Fibroblast of lung (primary cell): ENCODE measurements around the gene PLEKHA1. TPM values are rescaled to one million over a fixed set of nuclear protein-coding genes. Genes with fewer than 3 reads are reported as not detected.

Experiments
- DNase-seq, 2 donors: peaks; one replicate each; pipeline versions ENCODE4 v3.0.0 to v3.0.0-alpha.2; 2010; ENCODE audit warnings: low read depth in 2 of 2
- H2AFZ ChIP-seq: 2 replicates; pipeline ENCODE4 v1.5.1; 2012; ENCODE audit warnings: low read length, control low read depth, inconsistent platforms
- H3K27ac ChIP-seq: 2 replicates; pipeline ENCODE4 v1.5.1; 2011; ENCODE audit warnings: low read length, control low read depth; ENCODE audit not compliant: insufficient read depth
- H3K27me3 ChIP-seq: 2 replicates; pipeline ENCODE4 v1.5.1; 2011; ENCODE audit warnings: mild to moderate bottlenecking, low read length; ENCODE audit not compliant: control insufficient read depth, insufficient read depth
- H3K36me3 ChIP-seq: 2 replicates; pipeline ENCODE4 v1.5.1; 2011; ENCODE audit warnings: low read length; ENCODE audit not compliant: control insufficient read depth, insufficient read depth
- H3K4me1 ChIP-seq: 2 replicates; pipeline ENCODE4 v1.5.1; 2011; ENCODE audit warnings: low read length; ENCODE audit not compliant: control insufficient read depth, insufficient read depth; ENCODE audit errors: extremely low read depth
- H3K4me2 ChIP-seq: 2 replicates; pipeline ENCODE4 v1.5.1; 2011; ENCODE audit warnings: low read length, control low read depth; ENCODE audit not compliant: insufficient read depth; ENCODE audit errors: extremely low read depth
- H3K4me3 ChIP-seq, 4 experiments: fragments of 200-600 bp in 1 of 4; sonication (generic) in 1 of 4; replicated peaks in 1 of 4; 2 replicates each; pipeline ENCODE4 v1.5.1; 2011 to 2016; ENCODE audit warnings: low read length in 4 of 4, low read depth in 3 of 4, mild to moderate bottlenecking in 3 of 4, control low read depth in 2 of 4, inconsistent platforms in 1 of 4, mixed read lengths in 1 of 4; ENCODE audit not compliant: insufficient read depth in 1 of 4; ENCODE audit errors: control extremely low read depth in 1 of 4
- H3K79me2 ChIP-seq: 2 replicates; pipeline ENCODE4 v1.5.1; 2012; ENCODE audit warnings: mild to moderate bottlenecking, low read length, inconsistent platforms; ENCODE audit not compliant: control insufficient read depth, insufficient read depth
- H3K9ac ChIP-seq: 2 replicates; pipeline ENCODE4 v1.5.1; 2011; ENCODE audit warnings: mild to moderate bottlenecking, low read length, control low read depth; ENCODE audit not compliant: insufficient read depth
- H3K9me3 ChIP-seq: 2 replicates; pipeline ENCODE4 v1.5.1; 2012; ENCODE audit warnings: low read depth, low read length; ENCODE audit not compliant: control insufficient read depth, insufficient read depth
- H4K20me1 ChIP-seq: 2 replicates; pipeline ENCODE4 v1.5.1; 2011; ENCODE audit warnings: low read length; ENCODE audit not compliant: control insufficient read depth, insufficient read depth; ENCODE audit errors: extremely low read depth
- CTCF ChIP-seq, 2 donors: IDR thresholded peaks in 1 of 2; conservative IDR thresholded peaks in 1 of 2; 1 replicate in 1 of 2; 2 replicates in 1 of 2; pipeline ENCODE4 v1.5.1; 2011 to 2012; ENCODE audit warnings: low read length in 2 of 2, control low read depth in 1 of 2, inconsistent platforms in 1 of 2, low read depth in 1 of 2, mild to moderate bottlenecking in 1 of 2
- EZH2 ChIP-seq: IDR thresholded peaks from 2 replicates; pipeline ENCODE4 v1.5.1; 2012; ENCODE audit warnings: low read length, control low read depth, mild to moderate bottlenecking; ENCODE audit errors: missing control alignments
- polyA plus RNA-seq, 2 donors: library from polyadenylated mRNA; depleted of rRNA in 1 of 2; stranded (reverse) in 1 of 2; unstranded in 1 of 2; fragments of >200 nt; gene quantifications; 2 replicates each; pipeline ENCODE4 v1.2.1, GENCODE V29; 2011 to 2012; ENCODE audit warnings: missing spikeins in 1 of 2
- total RNA-seq: library from RNA; depleted of rRNA; stranded (reverse); fragments of >200 nt; gene quantifications from 2 replicates; pipeline ENCODE4 v1.2.1, GENCODE V29; 2014

The PLEKHA1 gene
- total and polyA plus RNA-seq, 2 donors (not counting 1 experiment from before 2014, with no cell fraction given): 14.4 to 37.9 TPM

DNA sequence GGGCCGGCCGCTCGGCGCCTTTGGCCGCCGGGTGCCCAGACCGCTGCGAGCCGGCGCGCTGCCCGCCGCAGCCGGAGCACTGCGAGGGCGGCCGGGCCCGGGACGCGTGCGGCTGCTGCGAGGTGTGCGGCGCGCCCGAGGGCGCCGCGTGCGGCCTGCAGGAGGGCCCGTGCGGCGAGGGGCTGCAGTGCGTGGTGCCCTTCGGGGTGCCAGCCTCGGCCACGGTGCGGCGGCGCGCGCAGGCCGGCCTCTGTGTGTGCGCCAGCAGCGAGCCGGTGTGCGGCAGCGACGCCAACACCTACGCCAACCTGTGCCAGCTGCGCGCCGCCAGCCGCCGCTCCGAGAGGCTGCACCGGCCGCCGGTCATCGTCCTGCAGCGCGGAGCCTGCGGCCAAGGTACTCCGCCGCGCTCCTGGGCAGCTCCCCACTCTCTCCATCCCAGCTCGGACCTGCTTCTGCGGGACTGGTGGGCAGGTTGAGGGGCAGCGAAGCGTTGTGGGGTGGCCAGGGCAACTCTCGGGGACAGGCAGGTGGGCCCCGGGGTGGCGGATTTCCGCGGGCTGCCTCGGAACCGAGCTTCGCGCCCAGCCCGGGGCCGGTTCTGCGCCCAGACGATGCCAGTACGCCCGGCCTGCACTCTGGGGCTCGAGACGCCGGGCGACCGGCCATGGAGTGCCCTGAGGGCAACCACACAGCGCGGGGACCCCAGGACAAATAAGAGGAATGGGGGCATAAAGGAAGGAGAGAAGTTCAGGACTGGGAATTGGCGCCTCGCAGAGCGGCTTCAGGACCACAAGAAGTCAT, 87.4 kb downstream of the PLEKHA1 start:
- Histone ChIP-seq H3K27ac (peak overlapping the region; percentile 56), H4K20me1 (no peaks in the 10 kb centered on the region), H3K9ac (peak overlapping the region; percentile 69), H3K79me2 (peaks cover 15% of the 10 kb centered on the region), H2AFZ (peak overlapping the region; percentile 7), H3K4me2 (peak overlapping the region; percentile 98), H3K27me3 (peaks cover under 1% of the 10 kb centered on the region), H3K4me3 (peak overlapping the region; percentile 51 to 89 (median 76)), H3K4me1 (peaks cover 8% of the 10 kb centered on the region), H3K36me3 (no peaks in the 10 kb centered on the region), H3K9me3 (no peaks in the 10 kb centered on the region)
- peak in 1 of 2 donors; percentile 39 for DNase-seq
- no peak for TF ChIP-seq CTCF (conservative IDR thresholded peaks at IDR 0.05 in 1 of 2, IDR thresholded peaks at IDR 0.05 in 1 of 2; ENCODE audit: low read depth in 1 of 2, low read length in 2 of 2)
- no peak for TF ChIP-seq EZH2

DNA sequence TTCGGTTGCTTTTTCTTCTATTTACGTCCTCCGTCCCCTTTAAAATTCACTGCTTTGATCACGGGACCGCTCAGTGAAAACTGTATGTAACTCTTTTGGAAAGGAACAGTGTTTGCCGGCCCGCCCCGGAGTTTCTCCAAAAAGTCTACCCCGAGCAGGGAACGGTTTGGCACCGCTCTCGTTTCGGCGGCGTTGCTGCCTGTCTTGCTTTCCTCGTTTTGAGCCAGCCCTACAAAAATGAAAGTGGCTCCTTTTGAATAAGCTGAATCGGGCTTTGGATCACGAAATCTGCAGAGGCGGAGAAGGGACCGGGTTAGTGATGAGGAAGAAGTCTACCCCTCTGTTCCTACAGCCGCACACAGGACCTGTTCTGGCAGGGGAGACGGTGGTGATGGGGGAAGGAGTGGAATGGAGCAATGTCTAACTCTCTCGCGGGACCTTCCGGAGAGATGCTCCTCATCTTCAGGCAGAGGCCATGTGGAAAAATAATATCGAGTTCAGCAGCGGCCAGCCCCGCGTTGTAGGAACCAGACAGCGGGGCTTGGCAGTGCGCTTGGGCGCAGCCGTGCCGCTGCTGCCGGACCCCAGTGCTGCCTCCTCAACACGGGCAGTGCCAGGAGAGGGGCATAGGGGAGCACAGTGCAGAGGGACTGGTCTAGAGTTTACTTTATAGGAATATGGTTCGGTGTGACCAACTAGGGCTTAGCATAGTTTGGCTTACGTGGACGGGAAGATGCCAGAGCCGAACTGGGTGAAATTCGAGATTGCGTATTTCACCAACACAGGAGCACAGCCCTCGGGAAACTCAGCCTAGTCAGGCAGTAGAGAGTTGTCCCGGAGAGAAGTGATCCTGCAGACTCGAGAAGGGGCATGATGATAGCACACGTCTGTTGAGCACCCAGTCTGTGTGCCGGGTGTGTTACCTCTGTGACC, 88.3 kb downstream of the PLEKHA1 start:
- TF ChIP-seq EZH2: no peak
- TF ChIP-seq CTCF (conservative IDR thresholded peaks at IDR 0.05 in 1 of 2, IDR thresholded peaks at IDR 0.05 in 1 of 2; ENCODE audit: low read depth in 1 of 2, low read length in 2 of 2): no peak
- H3K36me3 ChIP-seq: no peaks in the 10 kb centered on the region
- H3K4me2 ChIP-seq: peak overlapping the region; percentile 98
- H2AFZ ChIP-seq: peak overlapping the region; percentile 7
- DNase-seq: peak; percentile 53 to 66
- no peaks in the 10 kb centered on the region for H3K9me3 ChIP-seq
- H3K4me3 ChIP-seq: peak overlapping the region; percentile 51 to 89 (median 76)
- peak overlapping the region; percentile 56 for H3K27ac ChIP-seq
- peaks cover 15% of the 10 kb centered on the region for H3K79me2 ChIP-seq
- H3K27me3 ChIP-seq: no peaks in the 10 kb centered on the region
- peaks cover 8% of the 10 kb centered on the region for H3K4me1 ChIP-seq
- peak overlapping the region; percentile 69 for H3K9ac ChIP-seq
- H4K20me1 ChIP-seq: no peaks in the 10 kb centered on the region
